HG03103 (cell line): ENCODE results near the gene GARS1.

Source experiments
- ATAC-seq: cut with Tn5 transposase; IDR thresholded peaks from one replicate; pipeline ENCODE4 v1.9.1; 2021; ENCODE audit warnings: low read depth; ENCODE audit not compliant: unreplicated experiment

The GARS1 gene

GRCh38 chr7:30674420-30674819, 79.7 kb downstream of the GARS1 start:
- ATAC-seq, result no peak

GRCh38 chr7:30674876-30675275, 80.2 kb downstream of the GARS1 start:
- no peak for ATAC-seq

- no peak for ATAC-seq
Observed at GRCh38 chr7:30678805-30679204, 84.1 kb downstream of the GARS1 start.

- ATAC-seq, result no peak
Observed at GRCh38 chr7:30679664-30680063, 85.0 kb downstream of the GARS1 start.

- ATAC-seq, result no peak
Observed at GRCh38 chr7:30681331-30681797, 86.7 kb downstream of the GARS1 start.

- no peak for ATAC-seq
Observed at GRCh38 chr7:30681815-30682211, 87.1 kb downstream of the GARS1 start.

- no peak for ATAC-seq
Observed at GRCh38 chr7:30682212-30683083, 87.8 kb downstream of the GARS1 start, which contains the start of gene CRHR2. TSS of gene CRHR2 (minus strand) at chr7:30682456. CDS start at chr7:30682280, 176 bp downstream.

GRCh38 chr7:30683306-30683705, 88.6 kb downstream of the GARS1 start:
- ATAC-seq, result no peak
